PC-3 (cell line): ENCODE data around the gene ARL10. TPM values are rescaled to one million over a fixed set of nuclear protein-coding genes. Genes with fewer than 3 reads are reported as not detected.
A peak's percentile ranks its signal among the peaks of the same experiment; 100 is the strongest.

Experiments
- ATAC-seq: fragments of 200-7000 bp; cut with Tn5 transposase; 2 replicates; pipeline ENCODE4 v1.9.1; 2020; ENCODE audit warnings: mild to moderate bottlenecking, moderate library complexity
- BruUV-seq: library from RNA; stranded (reverse); fragments of 400-500 nt; replicated peaks from 2 replicates; lab custom pipeline; 2021; lab: Mats Ljungman, UMichigan
- CTCF ChIA-PET: fragments of 300-600 bp; sonication (Branson Sonifier 250); formaldehyde crosslinking; loops from one replicate; lab custom pipeline; 2022; ENCODE audit warnings: antibody characterized with exemption; lab: Charles Lee
- POLR2A ChIA-PET: fragments of 300-600 bp; sonication (Branson Sonifier 250); formaldehyde crosslinking; loops from one replicate; lab custom pipeline; 2022; ENCODE audit warnings: antibody characterized with exemption; ENCODE audit not compliant: unreplicated experiment; lab: Charles Lee
- DNase-seq: peaks from one replicate; pipeline ENCODE4 v3.0.0-alpha.2; 2015
- H2AFZ ChIP-seq: fragments of 300-600 bp; sonication (generic); 2 replicates; pipeline ENCODE4 v1.6.0; 2016; ENCODE audit warnings: antibody characterized with exemption, low read length
- H3F3A ChIP-seq: fragments of 300-600 bp; sonication (generic); one replicate; pipeline ENCODE4 v1.6.0; 2017; ENCODE audit warnings: antibody characterized with exemption, low read length, control low read depth, mild to moderate bottlenecking; ENCODE audit not compliant: unreplicated experiment
- H3K27ac ChIP-seq: fragments of 300-600 bp; sonication (generic); 2 replicates; pipeline ENCODE4 v1.5.1; 2016; ENCODE audit warnings: mild to moderate bottlenecking, low read length
- H3K27me3 ChIP-seq: fragments of 300-600 bp; sonication (generic); 2 replicates; pipeline ENCODE4 v1.6.1; 2016; ENCODE audit warnings: low read length, mixed read lengths
- H3K36me3 ChIP-seq: fragments of 300-600 bp; sonication (generic); 2 replicates; pipeline ENCODE4 v1.6.1; 2016; ENCODE audit warnings: low read depth, mixed run types, low read length, mixed read lengths
- H3K4me1 ChIP-seq: fragments of 300-600 bp; sonication (generic); 2 replicates; pipeline ENCODE4 v1.5.1; 2016; ENCODE audit warnings: low read length; ENCODE audit not compliant: insufficient read depth
- H3K4me2 ChIP-seq: fragments of 300-600 bp; sonication (generic); 2 replicates; pipeline ENCODE4 v1.6.0; 2016; ENCODE audit warnings: low read length
- H3K4me3 ChIP-seq: fragments of 300-600 bp; sonication (generic); 2 replicates; pipeline ENCODE4 v1.5.1; 2016; ENCODE audit warnings: mild to moderate bottlenecking, low read length, mixed read lengths
- H3K79me2 ChIP-seq: fragments of 300-600 bp; sonication (generic); 2 replicates; pipeline ENCODE4 v1.6.1; 2017; ENCODE audit warnings: low read length, mixed read lengths
- H3K9ac ChIP-seq: fragments of 300-600 bp; sonication (generic); 2 replicates; pipeline ENCODE4 v1.6.0; 2016; ENCODE audit warnings: mild to moderate bottlenecking, low read length
- H3K9me2 ChIP-seq: fragments of 300-600 bp; sonication (generic); replicated peaks from 2 replicates; pipeline ENCODE4 v1.6.1; 2016; ENCODE audit warnings: mixed run types, low read length, mixed read lengths
- H3K9me3 ChIP-seq: fragments of 300-600 bp; sonication (generic); 2 replicates; pipeline ENCODE4 v1.6.1; 2016; ENCODE audit warnings: low read length, mixed read lengths
- H4K20me1 ChIP-seq: fragments of 300-600 bp; sonication (generic); 2 replicates; pipeline ENCODE4 v1.6.1; 2016; ENCODE audit warnings: low read length, mixed read lengths
- EZH2 ChIP-seq: fragments of 300-600 bp; sonication (generic); IDR thresholded peaks from one replicate; pipeline ENCODE4 v1.6.1; 2017; ENCODE audit warnings: antibody characterized with exemption, mild to moderate bottlenecking, low read length; ENCODE audit not compliant: unreplicated experiment
- EZH2phosphoT487 ChIP-seq: fragments of 300-600 bp; sonication (generic); IDR thresholded peaks from 2 replicates; pipeline ENCODE4 v1.6.1; 2018; ENCODE audit warnings: mild to moderate bottlenecking, antibody characterized with exemption, low read length, borderline replicate concordance
- intact Hi-C: fragments of 100-400 bp; cut with micrococcal nuclease; formaldehyde crosslinking; loops from 2 replicates; pipeline ENCODE4 v1.9.0; 2023
- total RNA-seq: library from RNA; depleted of rRNA; stranded (reverse); fragments of >200 nt; gene quantifications from 2 replicates; pipeline ENCODE4 v1.2.3, GENCODE V29; 2014
- TF ChIP-seq, protein P1 (sequence below): fragments of 300-600 bp; sonication (generic); conservative IDR thresholded peaks from 2 replicates; pipeline ENCODE4 v1.5.1; 2017; ENCODE audit warnings: antibody characterized with exemption, low read depth, mild to moderate bottlenecking, low read length

ARL10 gene
- total RNA-seq, 1 experiment from 2014 or later: 0.15 TPM

DNA sequence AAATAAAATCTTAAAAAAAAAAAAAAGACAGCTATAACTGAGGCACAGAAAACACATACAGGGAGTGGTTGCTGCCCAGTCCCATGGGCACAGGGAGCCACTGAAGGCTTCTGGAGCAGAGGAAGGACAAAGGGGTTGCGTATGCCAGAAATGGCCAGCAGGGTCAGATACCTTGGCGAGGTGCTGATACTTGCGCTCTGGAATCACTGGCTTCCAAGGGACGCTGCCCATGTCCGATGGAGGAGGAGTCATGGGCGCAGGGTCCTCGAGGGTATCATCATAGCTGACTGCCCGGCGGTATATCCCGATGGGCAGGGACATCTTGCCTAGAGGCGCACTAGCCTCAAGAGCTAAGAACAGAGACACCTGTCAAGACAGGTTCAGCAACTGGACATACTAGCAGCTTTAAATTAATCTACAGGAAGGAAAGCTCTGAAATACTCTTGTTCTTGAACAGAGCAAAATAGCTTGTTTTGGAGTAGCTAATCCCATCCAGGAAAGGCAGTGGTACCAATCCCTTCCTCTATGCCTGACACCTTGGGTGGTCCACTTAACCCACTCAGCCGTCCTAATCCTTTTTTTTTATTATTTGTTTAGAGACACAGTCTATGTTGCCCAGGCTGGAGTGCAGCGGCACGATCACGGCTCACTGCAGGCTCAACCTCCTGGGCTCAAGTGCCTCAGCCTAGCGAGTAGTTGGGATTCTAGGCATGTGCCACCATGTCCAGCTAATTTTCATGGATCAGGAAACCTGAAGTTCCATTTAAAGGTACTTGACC is 9.7 kb upstream of the ARL10 start:
- DNase-seq (no peak), ATAC-seq (no peak)
- BruUV-seq: no TSS peak
- H3K79me2 ChIP-seq: peaks cover 66% of the 10 kb centered on the region
- TF ChIP-seq, protein P1, sequence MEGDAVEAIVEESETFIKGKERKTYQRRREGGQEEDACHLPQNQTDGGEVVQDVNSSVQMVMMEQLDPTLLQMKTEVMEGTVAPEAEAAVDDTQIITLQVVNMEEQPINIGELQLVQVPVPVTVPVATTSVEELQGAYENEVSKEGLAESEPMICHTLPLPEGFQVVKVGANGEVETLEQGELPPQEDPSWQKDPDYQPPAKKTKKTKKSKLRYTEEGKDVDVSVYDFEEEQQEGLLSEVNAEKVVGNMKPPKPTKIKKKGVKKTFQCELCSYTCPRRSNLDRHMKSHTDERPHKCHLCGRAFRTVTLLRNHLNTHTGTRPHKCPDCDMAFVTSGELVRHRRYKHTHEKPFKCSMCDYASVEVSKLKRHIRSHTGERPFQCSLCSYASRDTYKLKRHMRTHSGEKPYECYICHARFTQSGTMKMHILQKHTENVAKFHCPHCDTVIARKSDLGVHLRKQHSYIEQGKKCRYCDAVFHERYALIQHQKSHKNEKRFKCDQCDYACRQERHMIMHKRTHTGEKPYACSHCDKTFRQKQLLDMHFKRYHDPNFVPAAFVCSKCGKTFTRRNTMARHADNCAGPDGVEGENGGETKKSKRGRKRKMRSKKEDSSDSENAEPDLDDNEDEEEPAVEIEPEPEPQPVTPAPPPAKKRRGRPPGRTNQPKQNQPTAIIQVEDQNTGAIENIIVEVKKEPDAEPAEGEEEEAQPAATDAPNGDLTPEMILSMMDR: no peak
- TF ChIP-seq EZH2 (no peak), EZH2phosphoT487 (no peak)
- 0 out of 2 replicates have a peak, but pooled peaks cover 5% of the 10 kb centered on the region for H3K4me1 ChIP-seq
- CTCF ChIA-PET: no interaction called here
- no peak overlapping the region for H2AFZ ChIP-seq
- 0 out of 2 replicates have a peak, but pooled peaks cover 4% of the 10 kb centered on the region for H4K20me1 ChIP-seq
- intact Hi-C loops: no loop called here
- H3K9ac ChIP-seq: no peak overlapping the region
- no peaks in the 10 kb centered on the region for H3K9me3 ChIP-seq
- POLR2A ChIA-PET: no interaction called here
- no peaks in the 10 kb centered on the region for H3F3A ChIP-seq
- no peak overlapping the region for H3K4me3 ChIP-seq
- no peak overlapping the region for H3K27ac ChIP-seq
- H3K9me2 ChIP-seq: no peaks in the 10 kb centered on the region
- H3K36me3 ChIP-seq: peaks cover 42% of the 10 kb centered on the region
- H3K4me2 ChIP-seq: no peak overlapping the region
- no peaks in the 10 kb centered on the region for H3K27me3 ChIP-seq

DNA sequence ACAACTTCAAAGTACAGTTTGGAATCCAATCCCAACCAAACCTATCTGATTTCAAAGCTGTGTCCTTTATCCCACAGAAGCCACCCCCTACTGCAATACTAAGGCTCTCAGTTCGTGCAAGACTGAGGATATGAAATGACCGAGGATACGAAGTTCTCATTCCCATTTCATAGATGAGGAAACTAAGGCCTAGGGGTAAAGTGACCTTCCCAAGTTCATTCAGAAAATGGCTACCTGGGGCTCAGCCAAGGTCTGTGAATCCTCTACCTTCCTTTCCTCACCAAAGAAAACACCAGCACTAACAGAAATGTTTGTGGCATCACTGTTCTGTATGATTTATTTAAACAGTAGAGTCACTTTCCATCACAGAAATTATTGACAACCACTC is 9.1 kb upstream of the ARL10 start:
- Histone ChIP-seq H3F3A (no peaks in the 10 kb centered on the region), H2AFZ (no peak overlapping the region), H3K4me3 (no peak overlapping the region), H3K9ac (no peak overlapping the region), H3K27ac (no peak overlapping the region), H3K9me2 (no peaks in the 10 kb centered on the region), H4K20me1 (0 out of 2 replicates have a peak, but pooled peaks cover 4% of the 10 kb centered on the region), H3K4me2 (no peak overlapping the region), H3K4me1 (0 out of 2 replicates have a peak, but pooled peaks cover 5% of the 10 kb centered on the region), H3K9me3 (no peaks in the 10 kb centered on the region), H3K79me2 (peaks cover 72% of the 10 kb centered on the region), H3K27me3 (no peaks in the 10 kb centered on the region), H3K36me3 (peaks cover 39% of the 10 kb centered on the region)
- ChIA-PET POLR2A (interaction anchor here (0.7 kb wide), 1 partner anchor 176 kb away, joined by 3 read pairs; no protein-coding TSS in a partner anchor), CTCF (no interaction called here)
- TF ChIP-seq EZH2 (no peak), EZH2phosphoT487 (no peak)
- TF ChIP-seq, protein P1: no peak
- no peak for ATAC-seq
- BruUV-seq: no TSS peak
- intact Hi-C loops: no loop called here
- no peak for DNase-seq

DNA sequence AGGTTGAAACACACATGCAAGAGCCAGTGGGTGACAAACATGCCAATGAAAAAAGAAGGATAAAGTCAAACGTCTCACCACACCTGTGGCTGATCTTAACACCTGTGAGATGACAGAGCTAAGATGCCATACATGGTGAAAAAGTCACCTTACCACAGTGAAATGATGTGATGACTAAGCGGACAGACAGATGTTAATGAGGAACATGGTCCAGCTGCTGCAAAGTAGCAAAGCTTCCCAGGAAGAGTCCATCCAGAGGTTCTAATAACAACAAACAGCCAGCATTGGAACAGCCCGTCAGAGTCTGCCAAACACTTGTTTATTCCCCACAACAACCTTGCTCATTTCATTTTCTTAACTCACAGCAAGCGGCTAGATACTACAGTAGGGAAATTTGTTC is 5.6 kb upstream of the ARL10 start:
- no peak for ATAC-seq
- POLR2A ChIA-PET: no interaction called here

More for the DNA sequence above, 5.6 kb upstream of the ARL10 start:
- no peaks in the 10 kb centered on the region for H3K9me2 ChIP-seq
- no peak overlapping the region for H3K9ac ChIP-seq
- H2AFZ ChIP-seq: no peak overlapping the region
- BruUV-seq: TSS peak; percentile 13
- H3K27ac ChIP-seq: no peak overlapping the region
- H3K4me2 ChIP-seq: peak overlapping the region; percentile 85
- H4K20me1 ChIP-seq: 0 out of 2 replicates have a peak, but pooled peaks cover 4% of the 10 kb centered on the region
- no peaks in the 10 kb centered on the region for H3F3A ChIP-seq
- H3K4me3 ChIP-seq: peak overlapping the region; percentile 95; the same call in 1 of the 2 replicates
- intact Hi-C loops: loop anchor here (2.0 kb wide), 1 partner anchor 55 kb away; no protein-coding TSS in a partner anchor
- no peaks in the 10 kb centered on the region for H3K9me3 ChIP-seq
- TF ChIP-seq EZH2phosphoT487 (no peak), EZH2 (no peak)
- TF ChIP-seq, protein P1: no peak
- H3K79me2 ChIP-seq: peaks cover 60% of the 10 kb centered on the region
- peaks cover 11% of the 10 kb centered on the region; the same call in 1 of the 2 replicates for H3K4me1 ChIP-seq
- no peaks in the 10 kb centered on the region for H3K27me3 ChIP-seq
- H3K36me3 ChIP-seq: peaks cover 11% of the 10 kb centered on the region
- CTCF ChIA-PET: no interaction called here
- DNase-seq: peak; percentile 15
